Stimulated activated CD4-positive, alpha-beta T cell treated with anti-CD3 and anti-CD28 coated beads, Interleukin-15, amount 100 ng/mL, for 24 hours (primary cell): ENCODE results near the gene RASAL3.
"Not testable (repeated sequence)": the region's sequence is repeated elsewhere in the genome, so short reads cannot be mapped to it uniquely, and the experiment has no call there.

ENCODE experiments used
- DNase-seq: peaks from one replicate; pipeline ENCODE4 v3.0.0-alpha.2; 2020

The RASAL3 gene

DNA sequence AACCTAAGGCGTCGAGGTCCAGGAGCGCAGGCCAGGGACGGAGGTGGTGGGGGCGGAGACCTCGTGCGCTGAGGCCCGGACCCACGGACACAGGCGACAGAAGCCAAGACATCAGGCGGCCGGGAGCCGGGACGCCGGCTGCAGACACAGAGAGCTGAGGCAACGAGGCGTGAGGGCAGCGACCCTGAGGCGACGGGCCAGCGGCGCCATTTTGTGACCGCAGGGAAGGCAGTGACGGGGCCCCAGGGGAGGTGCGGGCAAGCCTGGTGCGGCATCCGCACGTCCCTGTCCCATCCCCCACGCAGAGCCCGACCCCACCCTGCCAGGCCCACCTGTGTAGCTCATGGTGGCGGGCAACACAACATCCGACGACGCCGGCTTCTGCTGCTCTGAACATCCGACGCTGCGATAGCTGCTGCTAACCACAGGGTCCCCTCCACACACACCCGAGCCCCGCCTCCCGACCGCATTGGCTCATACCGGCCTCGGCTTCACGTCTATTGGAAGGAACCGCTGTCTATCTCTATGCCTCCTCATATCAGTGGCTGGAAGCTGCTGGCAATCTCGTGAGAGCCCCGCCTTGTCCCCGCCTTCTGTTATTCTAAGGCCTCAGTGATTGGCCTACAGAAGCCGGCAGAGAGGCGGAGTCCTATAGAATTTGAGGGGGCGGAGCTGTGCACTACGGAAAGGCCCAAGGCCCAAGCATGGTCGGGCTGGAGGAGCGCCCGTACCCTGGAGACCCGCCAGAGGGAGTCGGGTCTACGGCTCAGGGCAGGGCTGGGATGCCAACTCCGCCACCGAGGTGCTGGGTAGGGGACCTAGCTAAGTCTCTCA, 45.5 kb downstream of the RASAL3 start, which contains the start of gene AKAP8L:
AKAP8L (minus strand) TSS at position 410 of the 834 bp plus-strand sequence; CDS start at position 345, 65 bp downstream.
- peak; percentile 99 for DNase-seq

DNA sequence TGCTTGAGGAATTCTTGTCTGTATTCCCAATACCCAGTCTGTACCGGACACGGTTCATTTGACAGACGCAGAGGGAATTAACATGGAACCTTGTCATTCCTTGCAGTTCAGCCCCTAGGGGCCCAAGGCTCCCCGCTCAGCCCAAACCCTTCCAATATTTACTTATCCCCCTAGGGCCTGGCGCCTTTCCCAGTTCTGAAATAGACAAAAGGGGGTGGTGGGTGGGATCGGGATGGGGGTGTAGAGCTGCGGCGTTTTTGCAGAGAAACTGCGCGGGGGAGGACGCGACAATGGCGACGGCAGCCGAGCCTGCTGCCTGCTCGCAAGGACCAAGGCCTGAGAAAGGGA, 46.1 kb downstream of the RASAL3 start:
- DNase-seq = no peak

- no peak for DNase-seq
These were observed 46.6 kb downstream of the RASAL3 start for GRCh38 chr19:15417699-15418098.

DNA sequence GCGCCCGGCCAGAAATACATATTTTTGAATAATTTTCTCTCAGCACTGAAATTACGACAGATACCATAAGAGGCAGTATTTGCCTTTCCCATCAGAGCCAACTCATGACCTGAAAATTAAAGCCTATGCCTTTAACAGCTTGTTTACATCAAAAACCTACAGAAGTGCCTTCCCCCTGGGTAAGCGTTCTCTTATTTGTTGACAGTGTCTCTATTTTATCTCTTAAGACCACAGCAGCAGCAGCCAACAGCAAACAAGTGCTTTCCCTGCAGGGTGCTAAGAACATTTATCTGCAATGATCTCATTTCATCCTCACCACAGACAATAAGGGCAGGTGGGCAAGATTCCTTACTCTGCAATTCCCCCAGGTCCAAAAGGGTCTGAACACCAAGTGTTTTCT, 51.5 kb downstream of the RASAL3 start:
- no peak for DNase-seq

GRCh38 chr19:15411351-15411750, 53.0 kb downstream of the RASAL3 start:
- DNase-seq = not testable (repeated sequence)

GRCh38 chr19:15404780-15405211, 59.5 kb downstream of the RASAL3 start:
- no peak for DNase-seq

- no peak for DNase-seq
These were observed 60.1 kb downstream of the RASAL3 start for GRCh38 chr19:15404097-15404779.

DNA sequence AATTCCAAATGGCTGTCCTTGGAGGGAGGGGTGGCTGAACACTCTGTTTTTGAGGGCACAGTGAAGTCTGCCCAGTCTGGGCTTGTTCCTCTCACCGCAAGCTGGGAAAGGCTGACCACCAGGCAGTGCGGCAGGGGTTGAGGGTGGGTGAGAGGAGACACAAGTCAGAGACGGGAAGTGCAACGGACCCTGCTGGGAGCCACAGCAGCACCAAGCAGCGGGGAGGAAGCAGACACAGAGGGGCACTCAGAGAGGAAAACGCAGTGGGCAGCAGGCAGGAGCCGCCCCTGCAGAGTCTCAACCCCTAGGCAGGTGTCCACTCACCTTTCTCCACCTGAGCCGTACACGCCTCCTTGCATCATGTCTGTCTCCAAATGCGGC, 61.2 kb downstream of the RASAL3 start:
- no peak for DNase-seq

DNA sequence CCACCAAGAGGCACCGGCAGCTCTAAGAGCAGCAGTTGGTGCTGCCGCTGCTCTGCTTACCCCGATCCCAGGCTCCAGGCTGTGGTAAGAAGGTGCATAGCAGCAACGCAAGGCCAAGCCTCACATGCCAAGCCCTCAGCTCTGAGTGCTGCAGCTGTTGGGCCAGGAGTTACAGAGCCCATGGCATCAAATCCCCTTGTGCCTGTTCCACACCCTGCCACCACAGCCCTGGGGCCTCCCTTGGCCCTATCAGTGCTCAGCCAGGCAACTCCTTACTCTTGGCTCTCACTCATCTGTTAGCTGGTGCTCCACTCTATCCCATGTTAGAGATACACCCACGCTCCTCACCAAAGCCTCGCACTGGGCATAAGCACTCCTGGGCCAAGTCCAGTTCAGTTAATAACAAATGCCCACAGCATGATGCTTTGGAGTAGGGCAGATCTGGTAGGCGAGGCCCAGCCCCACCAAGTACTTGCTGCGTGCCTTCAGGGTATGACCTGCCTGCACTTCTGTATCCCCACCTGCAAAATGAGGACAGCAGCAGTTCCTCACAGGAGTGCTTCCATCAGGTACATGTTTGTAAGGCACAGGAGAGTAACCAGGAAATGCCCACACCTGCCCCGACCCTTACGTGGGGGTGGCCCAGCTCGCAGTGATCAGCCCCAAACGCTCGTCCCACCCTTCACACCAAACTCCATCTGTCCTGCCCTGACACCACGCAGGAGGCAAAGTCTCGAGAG, 61.8 kb downstream of the RASAL3 start:
- no peak for DNase-seq
